Activated CD8-positive, alpha-beta memory T cell treated with anti-CD3 and anti-CD28 coated beads for 48 hours (primary cell): ENCODE results near the gene NGEF.

Experiments used
- DNase-seq, 3 experiments: peaks; one replicate each; pipeline ENCODE4 v3.0.0-alpha.2; 2020; ENCODE audit warnings: low read depth in 2 of 3, low spot score in 2 of 3

Gene NGEF

DNA sequence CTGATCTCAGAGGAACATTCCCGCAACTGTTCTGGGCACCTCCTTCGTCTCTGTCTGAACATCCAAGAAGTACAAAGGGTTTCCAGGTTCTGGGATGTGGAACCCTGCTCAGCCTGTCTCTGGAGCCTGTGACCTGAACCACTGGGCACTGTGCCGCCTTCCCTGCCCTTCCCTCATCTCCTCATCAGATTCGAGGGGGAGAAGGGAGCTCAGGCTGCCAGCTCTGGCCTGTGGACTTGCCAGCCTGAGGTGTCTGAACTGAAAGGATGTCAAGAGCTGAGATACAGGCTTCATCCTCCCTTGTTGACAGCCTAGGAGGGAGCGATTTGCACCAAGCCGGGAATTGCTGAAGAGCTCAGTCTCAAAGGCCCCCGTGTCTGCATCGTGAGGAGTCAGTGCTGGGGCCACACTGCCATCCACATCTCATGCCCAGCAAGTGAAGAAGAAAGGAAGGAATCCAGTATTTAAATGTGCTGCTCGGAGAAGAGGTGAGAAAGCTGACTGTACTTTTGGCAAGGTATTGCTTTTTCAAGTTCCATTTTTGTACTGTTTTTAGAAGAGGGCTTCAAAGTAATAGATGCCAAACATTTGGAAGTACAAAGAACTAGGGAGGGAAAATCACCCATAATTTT is 32.0 kb upstream of the NGEF start:
- no peak for DNase-seq

GRCh38 chr2:233042549-233042948 is 29.5 kb upstream of the NGEF start:
- DNase-seq, result no peak

- DNase-seq, result no peak
Observed at GRCh38 chr2:233041722-233042323, 28.8 kb upstream of the NGEF start.

DNA sequence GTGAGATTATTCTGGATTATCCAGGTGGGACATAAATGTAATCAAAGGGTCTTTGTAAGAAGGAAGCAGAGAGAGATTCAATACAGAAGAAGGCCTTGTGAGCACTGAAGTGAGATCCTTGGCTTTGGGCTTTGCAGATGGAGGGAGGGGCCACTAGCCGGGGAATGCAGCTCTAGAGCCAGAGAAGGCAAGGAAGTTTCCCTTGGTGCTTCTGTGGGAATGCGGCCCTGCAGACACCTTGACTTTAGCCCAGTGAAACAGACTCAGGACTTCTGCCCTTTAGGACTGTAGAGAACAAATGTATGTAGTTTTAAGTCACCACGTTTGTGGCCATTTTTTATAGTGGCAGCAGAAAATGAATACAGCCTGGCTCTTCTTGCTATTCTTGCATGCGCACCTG is 27.5 kb upstream of the NGEF start:
- DNase-seq, result no peak

GRCh38 chr2:233039846-233040530 is 26.9 kb upstream of the NGEF start:
- DNase-seq, result no peak

- DNase-seq, result no peak
Observed at GRCh38 chr2:233039212-233039845, 26.3 kb upstream of the NGEF start.

GRCh38 chr2:233037078-233037477 is 24.0 kb upstream of the NGEF start:
- DNase-seq, result no peak

DNA sequence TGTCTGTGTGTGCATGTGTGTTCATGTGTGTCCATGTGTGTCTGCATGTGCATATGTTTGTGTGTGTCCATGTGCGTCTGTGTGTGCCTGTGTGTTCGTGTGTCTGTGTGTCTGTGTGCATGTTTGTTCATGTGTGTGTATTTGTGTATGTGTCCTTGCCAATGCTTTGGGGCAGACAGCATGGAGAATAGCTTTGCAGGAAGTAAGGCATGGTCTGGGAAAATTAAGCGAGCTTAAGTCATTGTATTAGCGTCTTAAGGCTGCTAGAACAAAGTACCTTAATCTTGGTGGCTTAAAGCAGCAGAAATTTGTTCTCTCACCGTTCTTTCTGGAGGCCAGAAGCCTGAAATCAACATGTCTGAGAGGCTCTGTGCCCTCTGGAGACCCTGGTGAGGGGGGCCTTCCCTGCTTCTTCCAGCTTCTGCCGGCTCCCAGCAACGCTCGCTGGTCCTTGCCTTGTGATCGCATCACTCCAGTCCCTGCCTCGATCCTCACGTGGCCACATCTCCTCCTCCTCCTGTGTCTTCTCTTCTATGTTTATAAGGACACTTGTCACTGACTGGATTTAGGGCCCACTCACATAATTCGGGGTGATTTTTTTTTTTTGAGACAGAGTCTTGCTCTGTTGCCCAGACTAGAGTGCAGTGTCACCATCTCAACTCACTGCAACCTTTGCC is 23.2 kb upstream of the NGEF start:
- DNase-seq, result no peak

GRCh38 chr2:233035426-233036161 is 22.5 kb upstream of the NGEF start:
- DNase-seq, result no peak

- no peak for DNase-seq
Observed at GRCh38 chr2:233034091-233034882, 21.2 kb upstream of the NGEF start.

GRCh38 chr2:233033672-233034071 is 20.6 kb upstream of the NGEF start:
- no peak for DNase-seq

GRCh38 chr2:233032551-233033320 is 19.7 kb upstream of the NGEF start, which contains the start of gene NEU2:
TSS of gene NEU2 (plus strand) at chr2:233032672. CDS start at chr2:233032672, 0 bp downstream.
- DNase-seq, result no peak

DNA sequence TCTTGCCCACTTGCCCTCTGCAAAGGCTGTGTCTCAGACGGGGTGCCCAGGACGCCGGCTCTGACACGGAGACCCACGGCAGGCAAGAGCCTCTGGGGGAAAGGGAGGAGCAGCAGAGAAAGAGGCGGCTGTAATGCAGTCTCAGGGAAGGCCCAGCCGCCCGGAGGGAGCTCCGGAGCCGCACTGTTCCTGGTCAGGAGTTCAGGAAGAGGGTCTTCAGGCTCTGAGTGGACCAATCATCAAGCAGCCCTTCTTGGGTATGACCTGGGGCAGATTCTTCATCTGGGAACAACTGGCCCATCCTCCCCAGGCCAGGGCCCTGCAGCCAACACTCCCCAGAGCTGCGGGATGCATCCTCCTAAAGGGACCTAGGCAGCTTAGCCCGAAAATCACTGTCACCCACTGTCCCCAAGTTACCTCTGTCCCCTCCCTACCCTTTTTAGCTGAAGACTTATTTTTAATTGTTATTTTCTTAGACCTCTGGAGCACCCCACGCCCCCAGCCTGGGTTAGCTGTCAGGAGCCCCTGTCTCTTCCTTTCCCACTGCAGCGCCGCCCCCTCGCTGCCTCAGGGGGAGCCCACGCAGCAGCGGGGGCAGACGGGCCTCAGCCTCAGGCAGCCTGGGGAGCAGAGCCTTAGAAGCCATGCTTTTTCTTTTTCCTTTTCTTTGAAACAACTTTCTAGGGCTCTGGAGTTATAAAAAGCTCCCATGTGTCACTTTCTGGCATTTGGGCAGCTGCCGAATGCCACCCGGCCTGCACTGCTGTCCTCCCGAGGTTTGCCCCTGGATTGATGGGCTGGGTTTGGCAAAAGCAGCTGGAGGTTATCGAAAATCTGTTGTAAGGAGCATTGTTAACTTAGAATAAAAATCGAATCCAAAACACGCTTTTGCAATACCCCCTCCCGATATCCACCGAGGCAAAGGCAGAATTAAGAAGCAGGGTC is 18.8 kb upstream of the NGEF start:
- no peak for DNase-seq

GRCh38 chr2:233029321-233029720 is 16.3 kb upstream of the NGEF start:
- DNase-seq, result no peak

DNA sequence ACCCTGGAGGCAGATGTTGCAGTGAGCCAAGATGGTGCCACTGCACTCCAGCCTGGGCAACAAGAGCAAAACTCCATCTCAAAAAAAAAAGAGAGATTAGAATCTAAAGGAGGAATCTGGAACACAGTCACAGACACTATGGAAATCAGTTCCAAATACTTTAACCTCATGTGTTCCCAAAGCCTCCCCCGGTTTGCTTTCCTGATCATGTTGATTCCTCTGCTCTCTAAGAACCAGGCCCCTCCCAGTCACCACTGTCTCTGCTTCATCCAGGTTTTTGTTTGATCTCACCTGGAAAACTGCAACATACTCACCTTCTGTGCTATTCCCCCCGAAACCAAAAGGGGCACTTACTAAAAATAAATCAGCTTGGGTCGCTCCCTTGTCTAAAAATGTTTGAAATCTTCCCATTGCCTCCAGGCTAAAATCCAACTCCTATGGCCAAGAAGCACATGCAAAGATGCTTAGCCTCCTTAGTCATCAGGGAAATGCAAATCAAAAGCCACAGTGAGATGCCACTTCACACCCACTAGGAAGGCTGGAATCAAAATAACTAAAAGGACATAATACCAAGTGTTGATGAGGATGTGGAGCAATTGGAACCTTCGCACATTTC is 13.2 kb upstream of the NGEF start:
- no peak for DNase-seq

DNA sequence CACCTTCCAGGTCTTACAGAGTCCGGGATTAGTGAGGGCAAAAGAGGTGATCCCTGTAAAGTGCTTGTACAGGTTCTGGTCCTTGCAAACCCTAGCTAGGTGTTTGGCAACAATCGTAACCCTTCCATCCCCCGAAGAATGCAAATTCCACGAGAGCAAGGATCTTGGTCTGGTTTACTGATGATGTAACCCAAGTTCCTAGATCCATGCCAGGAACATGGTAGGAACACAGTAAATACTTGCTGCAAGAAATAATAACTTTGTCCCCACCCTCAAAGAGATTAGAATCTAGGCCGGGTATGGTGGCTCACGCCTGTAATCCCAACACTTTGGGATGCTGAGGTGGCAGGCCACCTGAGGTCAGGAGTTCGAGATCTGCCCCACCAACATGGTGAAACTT is 12.7 kb upstream of the NGEF start:
- DNase-seq, result no peak

GRCh38 chr2:233023761-233024410 is 10.8 kb upstream of the NGEF start:
- no peak for DNase-seq
